D721Med (cell line): ENCODE data around the gene SOS1.
A peak's percentile ranks its signal among the peaks of the same experiment; 100 is the strongest.

Experiments used
- DNase-seq: peaks from one replicate; pipeline ENCODE4 v3.0.0; 2011; ENCODE audit warnings: low spot score; ENCODE audit not compliant: insufficient read length
- FAIRE-seq: peaks from 2 replicates; lab custom pipeline; 2011; peaks lifted over from hg19 to GRCh38; lab: Jason Lieb, UNC
- TF ChIP-seq, protein P1 (sequence below): IDR thresholded peaks from 2 replicates; pipeline ENCODE4 v1.5.1; 2012; ENCODE audit warnings: mild to moderate bottlenecking, control low read depth; ENCODE audit not compliant: insufficient read depth; ENCODE audit errors: missing control alignments

SOS1 gene

DNA sequence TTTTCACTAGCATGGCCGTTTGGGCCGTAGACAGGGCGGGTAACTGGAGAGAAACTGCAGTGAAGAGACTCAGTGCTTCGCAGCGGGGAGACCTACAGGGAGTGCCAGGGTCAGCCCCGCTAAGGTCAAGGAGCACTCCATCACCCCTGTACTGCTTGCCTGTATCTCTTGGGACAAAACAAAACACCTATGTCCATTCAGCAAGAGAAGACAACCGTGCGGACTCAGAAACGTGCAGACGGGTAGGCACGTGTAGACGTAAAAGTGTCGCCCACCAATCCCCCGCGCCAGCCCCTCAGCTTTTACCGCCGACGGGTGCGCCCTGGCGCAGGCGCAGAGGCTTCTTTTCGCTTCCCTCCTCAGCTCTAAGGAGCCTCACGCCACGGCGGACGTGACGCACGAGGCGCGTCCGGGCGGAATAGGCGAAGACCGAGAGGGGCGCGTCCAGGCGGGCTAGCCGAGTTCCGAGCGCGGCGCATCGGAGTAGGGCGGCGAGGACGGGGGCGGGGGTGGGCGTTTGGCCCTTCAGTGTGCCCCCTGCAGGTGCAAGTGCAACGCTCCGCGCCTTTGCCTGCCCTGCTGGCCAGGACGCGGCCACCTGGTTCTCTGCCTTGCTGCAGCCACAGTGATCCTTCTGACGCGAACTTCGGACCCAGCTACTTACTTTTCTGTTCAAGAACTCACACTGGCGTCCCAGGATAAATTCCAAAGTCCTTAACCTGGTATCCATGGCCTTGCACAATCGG is 3.3 kb upstream of the SOS1 start:
- FAIRE-seq, result no peak
- DNase-seq, result no peak
- TF ChIP-seq, protein P1, sequence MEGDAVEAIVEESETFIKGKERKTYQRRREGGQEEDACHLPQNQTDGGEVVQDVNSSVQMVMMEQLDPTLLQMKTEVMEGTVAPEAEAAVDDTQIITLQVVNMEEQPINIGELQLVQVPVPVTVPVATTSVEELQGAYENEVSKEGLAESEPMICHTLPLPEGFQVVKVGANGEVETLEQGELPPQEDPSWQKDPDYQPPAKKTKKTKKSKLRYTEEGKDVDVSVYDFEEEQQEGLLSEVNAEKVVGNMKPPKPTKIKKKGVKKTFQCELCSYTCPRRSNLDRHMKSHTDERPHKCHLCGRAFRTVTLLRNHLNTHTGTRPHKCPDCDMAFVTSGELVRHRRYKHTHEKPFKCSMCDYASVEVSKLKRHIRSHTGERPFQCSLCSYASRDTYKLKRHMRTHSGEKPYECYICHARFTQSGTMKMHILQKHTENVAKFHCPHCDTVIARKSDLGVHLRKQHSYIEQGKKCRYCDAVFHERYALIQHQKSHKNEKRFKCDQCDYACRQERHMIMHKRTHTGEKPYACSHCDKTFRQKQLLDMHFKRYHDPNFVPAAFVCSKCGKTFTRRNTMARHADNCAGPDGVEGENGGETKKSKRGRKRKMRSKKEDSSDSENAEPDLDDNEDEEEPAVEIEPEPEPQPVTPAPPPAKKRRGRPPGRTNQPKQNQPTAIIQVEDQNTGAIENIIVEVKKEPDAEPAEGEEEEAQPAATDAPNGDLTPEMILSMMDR, result peak; percentile 42

DNA sequence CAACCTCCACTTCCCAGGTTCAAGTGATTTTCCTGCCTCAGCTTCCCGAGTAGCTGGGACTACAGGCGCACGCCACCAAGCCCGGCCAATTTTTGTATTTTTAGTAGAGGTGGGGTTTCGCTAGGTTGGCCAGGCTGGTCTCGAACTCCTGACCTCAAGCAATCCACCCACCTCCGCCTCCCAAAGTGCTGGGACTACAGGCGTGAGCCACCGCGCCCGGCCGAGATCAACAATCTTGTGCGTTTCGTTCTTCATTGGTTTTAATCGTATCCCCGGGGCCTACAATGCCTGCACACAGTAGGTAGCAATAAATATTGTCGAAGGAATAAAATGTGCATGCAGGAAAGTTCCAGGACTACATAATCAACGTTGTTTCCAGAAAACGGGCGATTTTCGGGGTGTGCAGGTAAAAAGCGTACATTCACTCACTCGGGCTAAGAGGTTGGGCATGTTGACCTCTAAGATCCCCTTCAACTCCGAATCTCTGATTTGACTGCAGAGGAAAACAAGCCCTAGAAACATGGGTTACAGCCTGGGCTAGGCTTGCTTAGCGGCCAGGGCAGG is 2.7 kb upstream of the SOS1 start:
- no peak for DNase-seq
- FAIRE-seq, result no peak
- TF ChIP-seq, protein P1, result no peak

DNA sequence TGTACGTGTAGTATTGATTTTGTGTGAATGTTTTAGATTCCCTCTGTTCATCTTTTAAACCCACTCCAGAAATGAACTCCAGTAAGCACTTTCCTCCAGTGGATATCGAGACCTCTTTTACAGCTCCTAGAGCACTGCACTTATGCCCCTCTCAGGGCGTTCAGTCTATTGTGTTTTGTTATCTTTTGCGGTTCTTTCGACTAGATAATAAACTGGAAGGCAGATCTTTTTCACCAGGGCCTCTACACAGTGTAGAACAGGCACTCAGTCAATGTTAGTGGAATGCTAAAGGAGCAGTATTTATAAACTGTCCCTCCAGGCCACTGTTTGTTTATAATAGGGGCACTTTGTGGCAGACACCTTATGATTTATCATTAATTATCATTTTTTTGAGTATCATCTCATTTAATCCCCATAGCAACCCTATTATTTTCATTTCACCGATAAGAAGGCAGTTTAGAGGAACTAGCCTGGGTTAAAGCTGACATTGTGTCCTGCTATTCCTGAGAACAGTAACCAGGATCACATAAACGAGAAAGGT is 742 bp upstream of the SOS1 start:
- FAIRE-seq (no peak), DNase-seq (no peak)
- TF ChIP-seq, protein P1, result no peak

DNA sequence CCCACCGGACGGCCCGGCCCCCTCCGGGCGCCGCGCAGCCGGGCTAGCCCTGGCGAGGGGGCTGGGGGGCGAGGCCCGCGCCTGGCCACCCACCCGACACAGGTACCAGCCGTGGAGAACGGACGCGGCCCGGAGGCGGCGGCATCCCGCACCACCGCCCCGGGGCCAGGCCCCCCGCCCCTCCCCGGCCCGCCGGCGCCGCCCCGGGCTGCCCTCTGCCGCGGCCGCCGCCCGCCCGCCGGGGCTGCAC is 405 bp downstream of the SOS1 start:
- DNase-seq, result no peak
- TF ChIP-seq, protein P1, result no peak
- FAIRE-seq, result no peak

DNA sequence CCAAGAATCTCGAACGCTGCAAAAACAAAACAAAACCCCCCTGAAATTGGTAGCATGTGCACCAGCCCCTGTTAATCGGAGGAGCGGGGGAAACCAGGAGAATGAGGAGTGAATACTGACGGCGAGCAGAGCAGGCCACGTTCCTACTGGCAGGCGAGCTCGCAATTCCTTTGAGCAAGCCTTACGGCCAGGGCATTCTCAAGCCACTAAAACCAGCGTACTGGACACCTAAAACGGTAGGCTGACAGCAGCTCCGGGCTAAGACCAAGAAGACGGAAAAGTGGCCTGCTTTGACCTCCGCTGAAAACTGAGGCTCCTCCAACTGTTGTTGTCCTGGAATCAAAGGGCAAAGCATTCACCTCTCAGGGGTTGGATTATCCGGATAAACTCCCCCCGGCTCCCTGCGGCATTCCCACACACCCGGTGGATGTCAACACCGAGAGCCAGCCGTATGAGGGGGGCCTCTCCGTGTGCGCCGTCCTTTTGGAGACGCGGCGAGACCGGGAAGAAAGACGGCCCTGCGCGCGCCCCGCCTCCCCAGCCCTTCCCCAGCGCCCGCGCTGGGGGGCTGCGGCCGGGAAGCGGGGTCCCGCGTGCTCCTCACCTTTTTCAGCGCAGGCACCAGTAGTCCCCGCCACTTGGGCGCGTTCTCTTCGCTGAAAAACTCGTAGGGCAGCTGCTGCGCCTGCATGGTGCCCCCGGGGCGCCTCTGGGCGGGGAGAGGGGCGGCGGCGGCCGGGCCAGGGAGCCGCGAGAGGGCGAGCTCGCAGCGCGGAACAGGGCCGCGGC is 925 bp downstream of the SOS1 start:
- DNase-seq (no peak), FAIRE-seq (no peak)
- TF ChIP-seq, protein P1, result peak; percentile 25

DNA sequence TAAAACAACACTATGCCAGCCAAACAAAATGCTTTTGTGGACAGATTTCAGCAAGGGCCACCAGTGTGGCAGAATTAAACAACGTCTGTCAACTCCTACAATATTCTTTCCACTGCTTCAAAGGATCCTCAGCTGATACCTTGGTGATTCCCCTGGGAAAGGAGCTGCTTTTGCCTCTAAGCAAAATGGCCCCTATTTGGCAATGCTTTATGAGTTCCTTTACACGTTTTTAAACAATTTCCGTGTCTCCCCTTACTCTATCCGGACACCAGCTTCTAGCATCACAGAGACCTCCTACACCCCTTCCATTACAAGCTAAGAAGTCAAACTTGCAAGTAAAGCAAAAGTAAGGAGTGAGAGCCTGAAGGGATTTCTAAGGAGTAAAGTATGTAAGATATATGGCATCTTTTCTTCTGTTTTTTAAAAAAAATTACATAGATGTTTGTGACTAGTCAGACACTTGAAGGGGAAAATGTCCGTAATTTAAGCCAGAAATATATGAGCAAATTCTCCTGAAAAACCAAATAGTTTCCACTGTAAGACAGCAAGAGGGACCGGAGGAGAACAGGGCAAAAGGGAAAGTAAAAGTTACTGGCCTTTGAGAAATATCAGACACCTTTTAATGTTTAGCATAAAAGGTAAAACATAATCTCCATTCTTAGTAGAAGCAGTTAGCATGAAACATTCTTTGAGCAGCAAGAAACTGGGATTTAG is 1.9 kb downstream of the SOS1 start:
- DNase-seq (no peak), FAIRE-seq (no peak)
- TF ChIP-seq, protein P1, result no peak
